Endothelial cell of umbilical vein (primary cell): Measurements from ENCODE around the gene PTPN20. TPM values are rescaled to one million over a fixed set of nuclear protein-coding genes. Genes with fewer than 3 reads are reported as not detected.

ENCODE experiments used
- BruUV-seq: library from RNA; stranded (reverse); fragments of 400-500 nt; replicated peaks from 2 replicates; lab custom pipeline; 2021; lab: Mats Ljungman, UMichigan
- CTCF ChIA-PET: fragments of 300-600, 350-600 bp; sonication (Branson Sonifier 250); formaldehyde crosslinking; loops from one replicate; lab custom pipeline; 2021; ENCODE audit warnings: antibody characterized with exemption, inconsistent platforms; lab: Charles Lee
- POLR2A ChIA-PET: fragments of 300-600, 350-600 bp; sonication (Branson Sonifier 250); formaldehyde crosslinking; loops from one replicate; lab custom pipeline; 2021; ENCODE audit warnings: antibody characterized with exemption, inconsistent platforms; lab: Charles Lee
- DNase-seq: peaks from one replicate; pipeline ENCODE4 v3.0.0-alpha.2; 2011; ENCODE audit warnings: low read depth, low spot score
- FAIRE-seq: peaks from 2 replicates; lab custom pipeline; 2011; peaks lifted over from hg19 to GRCh38; lab: Jason Lieb, UNC
- H2AFZ ChIP-seq: 2 replicates; pipeline ENCODE4 v1.6.0; 2012; ENCODE audit warnings: low read depth, low read length, control low read depth, inconsistent platforms
- H3K27ac ChIP-seq: 2 replicates; pipeline ENCODE4 v1.5.1; 2011; ENCODE audit warnings: low read depth, mild to moderate bottlenecking, control low read depth, low read length, moderate library complexity; ENCODE audit not compliant: insufficient read depth
- H3K27me3 ChIP-seq, 2 experiments: 2 replicates each; pipeline versions ENCODE4 v1.6.0 to v1.6.1; 2011; ENCODE audit warnings: low read length in 2 of 2, mixed read lengths in 1 of 2; ENCODE audit not compliant: control insufficient read depth in 2 of 2, insufficient read depth in 2 of 2
- H3K36me3 ChIP-seq, 2 experiments: 2 replicates in 1 of 2; 3 replicates in 1 of 2; pipeline ENCODE4 v1.5.1; 2011; ENCODE audit warnings: low read length in 2 of 2, mild to moderate bottlenecking in 1 of 2, moderate library complexity in 1 of 2; ENCODE audit not compliant: control insufficient read depth in 2 of 2, insufficient read depth in 2 of 2; ENCODE audit errors: extremely low read depth in 1 of 2
- H3K4me1 ChIP-seq: 3 replicates; pipeline ENCODE4 v1.5.1; 2011; ENCODE audit warnings: mild to moderate bottlenecking, low read length; ENCODE audit not compliant: control insufficient read depth, insufficient read depth; ENCODE audit errors: extremely low read depth
- H3K4me2 ChIP-seq: 2 replicates; pipeline ENCODE4 v1.6.1; 2011; ENCODE audit warnings: low read length, control low read depth, mixed read lengths; ENCODE audit not compliant: insufficient read depth
- H3K4me3 ChIP-seq, 3 experiments: fragments of 200-600 bp in 1 of 3; sonication (generic), shearing (Covaris generic) in 1 of 3; replicated peaks in 1 of 3; 2 replicates each; pipeline ENCODE4 v1.5.1; 2011 to 2016; ENCODE audit warnings: control low read depth in 3 of 3, low read length in 3 of 3, mild to moderate bottlenecking in 2 of 3, inconsistent platforms in 1 of 3, low read depth in 1 of 3, moderate library complexity in 1 of 3; ENCODE audit not compliant: insufficient read depth in 1 of 3
- H3K79me2 ChIP-seq: 2 replicates; pipeline ENCODE4 v1.6.0; 2012; ENCODE audit warnings: low read length, inconsistent platforms; ENCODE audit not compliant: control insufficient read depth, insufficient read depth
- H3K9ac ChIP-seq: replicated peaks from 2 replicates; pipeline ENCODE3; 2011; ENCODE audit warnings: low read length, control low read depth; ENCODE audit not compliant: insufficient read depth; ENCODE audit errors: extremely low read depth
- H3K9me1 ChIP-seq: replicated peaks from 3 replicates; pipeline ENCODE4 v1.6.0; 2011; ENCODE audit warnings: mild to moderate bottlenecking, low read length; ENCODE audit not compliant: control insufficient read depth, insufficient read depth; ENCODE audit errors: extremely low read depth
- H3K9me3 ChIP-seq: replicated peaks from 2 replicates; pipeline ENCODE4 v1.5.1; 2012; ENCODE audit warnings: low read length, inconsistent platforms; ENCODE audit not compliant: control insufficient read depth, insufficient read depth
- H4K20me1 ChIP-seq: replicated peaks from 2 replicates; pipeline ENCODE3; 2011; ENCODE audit warnings: mild to moderate bottlenecking, low read length; ENCODE audit not compliant: control insufficient read depth, insufficient read depth; ENCODE audit errors: extremely low read depth
- EZH2 ChIP-seq: IDR thresholded peaks from 2 replicates; pipeline ENCODE4 v1.6.1; 2012; ENCODE audit warnings: borderline replicate concordance, low read depth, mild to moderate bottlenecking, moderate library complexity, low read length, inconsistent platforms; ENCODE audit not compliant: severe bottlenecking
- FOS ChIP-seq: IDR thresholded peaks from 2 replicates; pipeline ENCODE4 v1.6.1; 2011; ENCODE audit warnings: mild to moderate bottlenecking, low read length, moderate library complexity, borderline replicate concordance; ENCODE audit not compliant: insufficient read depth
- GATA2 ChIP-seq: IDR thresholded peaks from 2 replicates; pipeline ENCODE4 v1.7.0; 2011; ENCODE audit warnings: low read depth, mild to moderate bottlenecking, moderate library complexity, mixed read lengths, low read length; ENCODE audit not compliant: insufficient read length, insufficient read depth
- JUN ChIP-seq: IDR thresholded peaks from 2 replicates; pipeline ENCODE4 v1.6.1; 2011; ENCODE audit warnings: borderline replicate concordance, low read depth; ENCODE audit not compliant: insufficient read length, insufficient read depth
- MYC ChIP-seq: IDR thresholded peaks from one replicate; pipeline ENCODE4 v1.6.1; 2011; ENCODE audit warnings: mild to moderate bottlenecking, low read depth, low read length
- POLR2A ChIP-seq: IDR thresholded peaks from 2 replicates; pipeline ENCODE4 v1.6.1; 2012; ENCODE audit warnings: low read depth, mild to moderate bottlenecking, control low read depth, low read length
- POLR2AphosphoS5 ChIP-seq: IDR thresholded peaks from 2 replicates; pipeline ENCODE4 v1.6.1; 2012; ENCODE audit warnings: low read depth, mild to moderate bottlenecking, control low read depth, low read length, moderate library complexity; ENCODE audit not compliant: insufficient read depth
- dilution Hi-C: fragments of 300-500 bp; cut with MboI; formaldehyde crosslinking; loops from one replicate; pipeline ENCODE4 v1.15.0; 2019; ENCODE audit warnings: low sequenced_read_pairs; ENCODE audit not compliant: extremely low pct_ligation_motif_present
- intact Hi-C: fragments of 100-400 bp; cut with micrococcal nuclease; formaldehyde crosslinking; loops from one replicate; pipeline ENCODE4 v1.10.0; 2022
- polyA plus RNA-seq, 4 experiments: library from polyadenylated mRNA; depleted of rRNA in 3 of 4; stranded (reverse) in 3 of 4; unstranded in 1 of 4; fragments of >200 nt; gene quantifications; 2 replicates each; pipeline versions ENCODE4 v1.2.1 to v1.2.3, GENCODE V29; 2011 to 2012; ENCODE audit warnings: missing spikeins in 1 of 4
- total RNA-seq: library from RNA; stranded (reverse); gene quantifications from 2 replicates; pipeline ENCODE4 v1.2.3, GENCODE V29; 2021
- TF ChIP-seq, protein P1 (sequence below): IDR thresholded peaks from 2 replicates; pipeline ENCODE4 v1.6.1; 2011; ENCODE audit not compliant: insufficient read depth, insufficient read length
- TF ChIP-seq, protein P2 (sequence below), 2 donors: IDR thresholded peaks; 1 replicate in 1 of 2; 2 replicates in 1 of 2; pipeline ENCODE4 v1.5.1; 2011; ENCODE audit warnings: low read length in 2 of 2, mild to moderate bottlenecking in 2 of 2, moderate library complexity in 2 of 2, control low read depth in 1 of 2, inconsistent platforms in 1 of 2, low read depth in 1 of 2; ENCODE audit not compliant: insufficient read depth in 1 of 2; ENCODE audit errors: extremely low read depth in 1 of 2

The PTPN20 gene
- total and polyA plus RNA-seq, 2 donors (not counting 3 experiments of a cell fraction or from before 2014, with no cell fraction given): 0.27 TPM; not detected in 1

GRCh38 chr10:47015404-47015803, 104.2 kb downstream of the PTPN20 start:
- ChIA-PET CTCF (no interaction called here), POLR2A (no interaction called here)
- TF ChIP-seq EZH2 (no peak), POLR2A (no peak), GATA2 (no peak), JUN (no peak), POLR2AphosphoS5 (no peak), FOS (no peak), MYC (no peak)
- TF ChIP-seq, protein P1, sequence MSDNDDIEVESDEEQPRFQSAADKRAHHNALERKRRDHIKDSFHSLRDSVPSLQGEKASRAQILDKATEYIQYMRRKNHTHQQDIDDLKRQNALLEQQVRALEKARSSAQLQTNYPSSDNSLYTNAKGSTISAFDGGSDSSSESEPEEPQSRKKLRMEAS: no peak
- TF ChIP-seq, protein P2, sequence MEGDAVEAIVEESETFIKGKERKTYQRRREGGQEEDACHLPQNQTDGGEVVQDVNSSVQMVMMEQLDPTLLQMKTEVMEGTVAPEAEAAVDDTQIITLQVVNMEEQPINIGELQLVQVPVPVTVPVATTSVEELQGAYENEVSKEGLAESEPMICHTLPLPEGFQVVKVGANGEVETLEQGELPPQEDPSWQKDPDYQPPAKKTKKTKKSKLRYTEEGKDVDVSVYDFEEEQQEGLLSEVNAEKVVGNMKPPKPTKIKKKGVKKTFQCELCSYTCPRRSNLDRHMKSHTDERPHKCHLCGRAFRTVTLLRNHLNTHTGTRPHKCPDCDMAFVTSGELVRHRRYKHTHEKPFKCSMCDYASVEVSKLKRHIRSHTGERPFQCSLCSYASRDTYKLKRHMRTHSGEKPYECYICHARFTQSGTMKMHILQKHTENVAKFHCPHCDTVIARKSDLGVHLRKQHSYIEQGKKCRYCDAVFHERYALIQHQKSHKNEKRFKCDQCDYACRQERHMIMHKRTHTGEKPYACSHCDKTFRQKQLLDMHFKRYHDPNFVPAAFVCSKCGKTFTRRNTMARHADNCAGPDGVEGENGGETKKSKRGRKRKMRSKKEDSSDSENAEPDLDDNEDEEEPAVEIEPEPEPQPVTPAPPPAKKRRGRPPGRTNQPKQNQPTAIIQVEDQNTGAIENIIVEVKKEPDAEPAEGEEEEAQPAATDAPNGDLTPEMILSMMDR (IDR thresholded peaks at IDR 0.05; ENCODE audit: extremely low read depth in 1 of 2, insufficient read depth in 1 of 2, low read depth in 1 of 2, low read length in 2 of 2): no peak
- no peak for DNase-seq
- H3K9me1 ChIP-seq: no peaks in the 10 kb centered on the region
- no peaks in the 10 kb centered on the region for H3K9me3 ChIP-seq
- intact Hi-C loops (no loop called here), dilution Hi-C loops (no loop called here)
- no peak for FAIRE-seq
- no peak overlapping the region for H3K27ac ChIP-seq
- H3K4me3 ChIP-seq: no peak overlapping the region
- no peak overlapping the region for H3K4me2 ChIP-seq
- H2AFZ ChIP-seq: no peak overlapping the region
- BruUV-seq: no TSS peak
- no peaks in the 10 kb centered on the region for H4K20me1 ChIP-seq
- H3K36me3 ChIP-seq: no peaks in the 10 kb centered on the region
- H3K79me2 ChIP-seq: no peaks in the 10 kb centered on the region
- no peak overlapping the region for H3K9ac ChIP-seq
- H3K4me1 ChIP-seq: no peaks in the 10 kb centered on the region
- peaks cover 0 to 2% of the 10 kb centered on the region in 2 experiments for H3K27me3 ChIP-seq
